HG03565 (cell line): ENCODE results near the gene SH3GL3.

ENCODE experiments used
- ATAC-seq: cut with Tn5 transposase; IDR thresholded peaks from one replicate; pipeline ENCODE4 v1.9.1; 2021; ENCODE audit warnings: mild to moderate bottlenecking, moderate library complexity; ENCODE audit not compliant: unreplicated experiment

SH3GL3 gene

GRCh38 chr15:83499476-83499875, 52.3 kb downstream of the SH3GL3 start:
- no peak for ATAC-seq

GRCh38 chr15:83503595-83504364, 56.6 kb downstream of the SH3GL3 start:
- ATAC-seq: no peak

GRCh38 chr15:83504365-83504764, 57.2 kb downstream of the SH3GL3 start:
- ATAC-seq: no peak

- no peak for ATAC-seq
Measured at GRCh38 chr15:83510001-83510400, 62.9 kb downstream of the SH3GL3 start.

- ATAC-seq: no peak
Measured at GRCh38 chr15:83512459-83512858, 65.3 kb downstream of the SH3GL3 start.

GRCh38 chr15:83514584-83514983, 67.4 kb downstream of the SH3GL3 start:
- no peak for ATAC-seq

GRCh38 chr15:83515164-83515563, 68.0 kb downstream of the SH3GL3 start:
- no peak for ATAC-seq

GRCh38 chr15:83516935-83517334, 69.8 kb downstream of the SH3GL3 start:
- ATAC-seq: no peak

GRCh38 chr15:83526319-83526718, 79.2 kb downstream of the SH3GL3 start:
- ATAC-seq: no peak

- ATAC-seq: no peak
Measured at GRCh38 chr15:83533410-83533962, 86.3 kb downstream of the SH3GL3 start.

GRCh38 chr15:83537606-83538005, 90.5 kb downstream of the SH3GL3 start:
- no peak for ATAC-seq

GRCh38 chr15:83538682-83539081, 91.5 kb downstream of the SH3GL3 start:
- ATAC-seq: no peak

- ATAC-seq: no peak
Measured at GRCh38 chr15:83545804-83546511, 98.8 kb downstream of the SH3GL3 start.

- no peak for ATAC-seq
Measured at GRCh38 chr15:83546512-83546888, 99.4 kb downstream of the SH3GL3 start.

- no peak for ATAC-seq
Measured at GRCh38 chr15:83547168-83547567, 100.0 kb downstream of the SH3GL3 start.

GRCh38 chr15:83549623-83550022, 102.5 kb downstream of the SH3GL3 start:
- no peak for ATAC-seq

- no peak for ATAC-seq
Measured at GRCh38 chr15:83554558-83554957, 107.4 kb downstream of the SH3GL3 start.

- ATAC-seq: no peak
Measured at GRCh38 chr15:83555383-83555782, 108.2 kb downstream of the SH3GL3 start.

GRCh38 chr15:83556068-83556467, 108.9 kb downstream of the SH3GL3 start:
- no peak for ATAC-seq

- no peak for ATAC-seq
Measured at GRCh38 chr15:83556754-83557153, 109.6 kb downstream of the SH3GL3 start.

GRCh38 chr15:83558146-83558545, 111.0 kb downstream of the SH3GL3 start:
- no peak for ATAC-seq

- ATAC-seq: no peak
Measured at GRCh38 chr15:83559310-83559966, 112.3 kb downstream of the SH3GL3 start.
